Retina (tissue), 1 donor: ENCODE data around the gene RFX1.
"Not testable (repeated sequence)": the region's sequence is repeated elsewhere in the genome, so short reads cannot be mapped to it uniquely, and the experiment has no call there.

Source experiments
- DNase-seq: peaks from one replicate; pipeline ENCODE4 v3.0.0-alpha.2; 2016

RFX1 gene

DNA sequence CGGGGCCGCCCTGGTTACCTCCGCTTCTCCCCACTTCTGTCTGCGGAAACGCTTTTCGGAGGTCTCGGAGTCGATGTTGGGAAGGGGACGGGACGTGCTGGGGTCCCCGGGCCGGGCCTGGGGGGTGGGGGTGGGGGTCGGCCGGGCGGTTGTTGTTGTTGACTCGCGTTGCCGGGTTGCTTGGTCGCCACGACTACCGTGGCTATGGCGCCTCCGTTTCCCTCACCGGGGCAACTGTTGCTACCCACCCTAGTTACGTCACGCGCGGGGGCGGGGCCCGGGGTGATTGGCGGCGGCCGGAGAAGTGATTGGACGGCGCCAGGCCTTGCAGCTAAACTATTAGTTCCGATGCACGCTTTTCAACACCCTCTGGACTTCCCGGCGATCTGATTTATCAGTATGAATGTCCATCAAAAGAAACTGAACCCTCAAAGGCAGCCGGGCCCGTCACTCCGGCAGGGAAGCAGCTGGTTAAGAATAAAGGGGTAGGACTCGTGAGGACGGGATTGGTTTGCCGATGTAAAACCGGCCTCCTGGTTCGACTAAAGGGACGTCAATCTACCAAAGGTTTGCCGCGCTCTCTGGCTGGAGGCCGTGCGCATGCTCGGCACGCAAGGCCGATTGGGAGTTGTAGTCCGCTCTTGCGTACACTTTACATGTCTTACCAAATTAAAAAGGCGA lies at the start of gene RFX1:
Gene RFX1 (minus strand): TSS at position 236 of the 681 bp plus-strand sequence. CDS start 12,477 bp downstream, outside the sequence.
- DNase-seq, result peak; percentile 99

DNA sequence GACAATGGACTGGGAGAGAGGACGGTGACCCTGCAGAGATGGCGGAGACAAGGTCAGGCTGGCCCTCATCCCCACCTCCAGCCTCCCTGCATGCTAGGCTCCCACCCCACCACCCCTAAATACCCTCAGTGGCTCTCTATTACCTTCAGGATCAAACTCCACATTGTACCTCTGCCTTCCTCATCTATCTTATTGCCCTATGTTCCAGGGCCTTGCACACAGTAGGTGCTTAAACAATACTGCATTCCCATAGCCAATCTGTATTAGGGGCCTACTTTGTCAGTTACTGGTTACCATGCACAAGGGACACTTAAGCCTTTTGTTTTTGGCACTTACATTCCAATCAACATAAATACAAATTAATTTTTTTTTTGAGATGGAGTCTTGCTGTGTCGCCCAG lies 49.3 kb upstream of the RFX1 start:
- DNase-seq, result no peak

DNA sequence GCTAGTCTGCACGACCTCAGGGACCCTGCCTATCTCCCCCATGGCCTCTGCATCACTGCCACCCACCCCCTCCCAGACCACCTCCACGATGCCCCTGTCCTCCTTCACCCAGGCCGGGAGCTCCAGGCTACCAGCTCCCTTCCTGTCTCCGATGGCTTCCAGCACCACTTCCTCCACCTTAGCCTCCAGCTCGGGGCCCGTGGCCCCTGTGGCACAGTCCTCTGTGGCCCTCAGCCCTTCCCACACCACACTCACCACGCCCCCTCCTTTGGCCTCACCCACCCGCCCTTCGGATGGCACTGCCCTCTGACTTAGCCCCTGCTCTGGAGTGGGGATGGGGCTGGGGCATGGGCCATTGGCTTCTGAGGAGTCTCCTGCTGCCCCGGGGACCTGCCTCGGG lies 48.6 kb upstream of the RFX1 start:
- no peak for DNase-seq

DNA sequence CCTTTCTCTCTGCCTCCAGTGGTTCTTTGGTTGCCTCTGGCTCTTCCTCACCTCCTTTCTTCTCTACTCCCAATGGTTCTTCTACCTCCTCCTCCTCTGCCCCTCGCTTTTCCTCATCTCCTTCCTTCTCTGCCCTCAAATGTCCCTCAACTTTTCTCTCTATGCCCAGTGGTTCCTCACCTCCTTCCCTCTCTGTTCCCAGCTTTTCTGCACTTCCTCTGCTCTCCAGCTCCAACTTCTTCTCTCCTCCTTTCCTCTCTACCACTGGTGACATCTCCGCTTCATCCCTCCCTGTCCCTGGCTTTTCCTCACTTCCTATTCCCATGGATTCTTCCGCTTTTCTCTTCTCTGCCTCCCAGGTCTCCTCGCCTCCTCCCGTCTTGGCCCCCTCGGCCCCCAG lies 48.0 kb upstream of the RFX1 start:
- no peak for DNase-seq

DNA sequence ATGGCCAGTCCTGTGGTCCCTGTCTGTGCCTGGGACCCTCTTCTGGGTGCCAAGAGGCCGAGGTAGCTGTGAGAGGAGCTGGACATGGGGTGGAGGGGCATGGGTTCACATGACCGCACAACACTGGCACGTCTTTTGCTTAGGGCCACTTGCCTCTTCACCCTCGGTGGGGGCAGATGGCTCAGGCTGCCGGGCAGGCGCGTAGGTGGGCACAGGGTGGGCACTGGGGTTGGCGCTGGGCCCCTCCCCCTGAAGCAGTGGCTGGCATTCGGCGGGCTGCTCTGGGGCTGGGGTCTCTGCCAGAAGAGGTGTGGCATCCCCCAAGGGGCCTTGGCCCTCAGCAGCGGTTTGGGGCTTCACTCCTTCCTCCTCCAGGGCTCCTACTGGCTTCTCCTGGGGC lies 47.4 kb upstream of the RFX1 start:
- no peak for DNase-seq

DNA sequence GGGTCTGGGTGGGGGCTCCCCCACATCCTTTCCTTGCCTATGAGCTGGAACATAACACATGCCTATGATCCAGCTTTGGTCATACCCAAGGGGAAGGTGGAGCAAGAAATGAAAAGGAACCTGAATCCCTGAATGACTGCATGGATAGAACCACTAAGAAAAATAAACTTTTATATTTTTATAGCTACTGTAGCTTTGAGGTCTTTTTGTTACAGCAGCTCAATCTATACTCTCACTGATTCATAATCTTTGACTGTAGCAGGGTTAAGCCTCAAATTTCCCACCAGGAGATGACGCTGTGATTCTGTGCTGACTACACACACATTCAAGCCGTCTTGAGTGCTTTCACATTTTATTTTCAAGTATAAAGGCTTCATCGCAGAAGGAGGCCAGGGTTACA lies 46.9 kb upstream of the RFX1 start:
- DNase-seq, result no peak

DNA sequence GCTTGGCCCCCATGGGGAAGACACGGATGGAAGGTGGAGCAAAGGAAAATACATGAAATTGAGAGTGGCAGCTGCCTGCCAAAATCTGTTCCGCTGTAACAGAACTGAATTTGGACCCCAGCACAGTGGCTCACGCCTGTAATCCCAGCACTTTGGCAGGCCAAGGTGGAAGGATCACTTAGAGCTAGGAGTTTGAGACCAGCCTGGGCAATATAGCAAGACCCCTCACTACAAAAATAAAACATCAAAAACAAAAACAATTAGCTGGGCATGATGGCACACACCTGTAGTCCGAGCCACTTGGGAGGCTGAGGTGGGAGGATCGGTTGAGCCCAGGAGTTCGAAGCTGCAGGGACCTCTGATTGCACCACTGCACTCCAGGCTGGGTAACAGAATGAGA lies 46.4 kb upstream of the RFX1 start:
- DNase-seq, result no peak

DNA sequence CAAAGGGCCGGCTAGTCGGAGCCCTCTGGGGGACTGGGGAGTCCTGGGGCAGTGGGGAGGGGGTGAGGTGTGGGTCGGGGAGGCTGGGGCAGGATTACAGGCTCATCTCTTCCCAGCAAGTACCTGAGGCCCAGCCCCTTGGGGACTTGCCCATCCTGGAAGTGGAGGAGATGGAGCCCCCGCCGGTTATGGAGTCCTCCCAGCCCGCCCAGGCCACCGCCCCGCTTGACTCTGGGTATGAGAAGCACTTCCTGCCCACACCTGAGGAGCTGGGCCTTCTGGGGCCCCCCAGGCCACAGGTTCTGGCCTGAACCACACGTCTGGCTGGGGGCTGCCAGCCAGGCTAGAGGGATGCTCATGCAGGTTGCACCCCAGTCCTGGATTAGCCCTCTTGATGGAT lies 45.9 kb upstream of the RFX1 start:
- DNase-seq, result no peak

DNA sequence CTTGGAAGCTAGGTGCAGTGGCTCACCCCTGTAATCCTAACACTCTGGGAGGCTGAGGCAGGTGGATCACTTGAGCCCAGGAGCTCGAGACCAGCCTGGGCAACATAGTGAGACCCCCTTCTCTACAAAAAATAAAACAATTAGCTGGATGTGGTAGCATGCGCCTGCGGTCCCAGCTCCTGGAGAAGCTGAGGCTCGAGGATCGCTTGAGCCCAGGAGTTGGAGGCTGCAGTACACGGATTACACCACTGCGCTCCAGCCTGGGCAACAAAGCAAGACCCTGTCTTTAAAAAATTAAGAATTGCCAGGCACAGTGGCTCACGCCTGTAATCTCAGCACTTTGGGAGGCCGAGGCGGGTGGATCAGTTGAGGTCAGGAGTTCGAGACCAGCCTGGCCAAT lies 44.8 kb upstream of the RFX1 start:
- not testable (repeated sequence) for DNase-seq

DNA sequence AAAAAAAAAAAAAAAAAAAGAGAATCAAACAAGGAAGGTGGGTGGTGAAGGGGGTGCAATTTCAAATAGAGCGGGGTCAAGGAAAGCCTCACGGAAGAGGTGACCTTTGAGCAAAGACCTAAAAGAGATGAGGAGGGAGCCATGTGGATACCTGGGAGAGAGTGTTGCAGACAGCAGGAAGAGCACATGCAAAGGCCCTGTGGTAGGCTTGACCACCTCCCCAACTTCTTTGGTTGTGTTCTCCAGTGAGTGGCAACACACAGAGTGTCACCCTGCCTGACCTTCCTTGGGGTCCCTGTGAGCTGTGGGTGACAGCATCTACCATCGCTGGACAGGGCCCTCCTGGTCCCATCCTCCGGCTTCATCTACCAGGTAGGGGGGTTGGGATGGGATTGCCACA lies 44.4 kb upstream of the RFX1 start:
- DNase-seq, result no peak

DNA sequence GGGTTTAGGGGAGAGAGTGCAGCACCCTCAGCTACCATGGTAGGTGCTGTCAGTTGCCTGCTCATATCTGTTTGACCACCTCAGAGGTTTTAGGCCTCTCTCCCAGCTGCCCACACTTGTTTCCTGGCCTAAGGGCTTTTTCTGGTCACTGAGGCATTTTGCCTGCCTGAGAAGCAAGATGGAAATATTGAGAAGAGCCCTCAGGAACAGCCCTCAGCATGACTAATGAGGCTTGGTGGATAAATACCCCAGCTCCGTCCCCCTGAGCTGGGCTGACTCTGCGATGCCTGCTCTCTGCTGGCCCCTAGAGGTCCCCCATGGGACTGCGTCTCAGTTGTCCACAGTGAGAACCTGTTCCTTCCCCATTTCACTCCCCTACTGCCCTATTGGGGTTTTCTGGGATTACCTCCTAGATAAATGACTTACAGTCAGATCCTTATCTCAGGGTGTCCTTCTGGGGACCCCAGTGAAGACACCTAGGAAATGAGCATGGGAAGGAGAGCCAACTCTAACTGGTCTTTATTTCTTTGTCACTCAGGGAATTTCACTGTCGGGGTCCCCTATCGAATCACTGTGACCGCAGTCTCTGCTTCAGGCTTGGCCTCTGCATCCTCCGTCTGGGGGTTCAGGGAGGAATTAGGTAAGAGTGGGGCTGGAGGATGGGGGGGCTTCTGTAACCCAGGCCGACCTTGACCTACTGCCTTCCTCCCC lies 42.5 kb upstream of the RFX1 start:
- no peak for DNase-seq

DNA sequence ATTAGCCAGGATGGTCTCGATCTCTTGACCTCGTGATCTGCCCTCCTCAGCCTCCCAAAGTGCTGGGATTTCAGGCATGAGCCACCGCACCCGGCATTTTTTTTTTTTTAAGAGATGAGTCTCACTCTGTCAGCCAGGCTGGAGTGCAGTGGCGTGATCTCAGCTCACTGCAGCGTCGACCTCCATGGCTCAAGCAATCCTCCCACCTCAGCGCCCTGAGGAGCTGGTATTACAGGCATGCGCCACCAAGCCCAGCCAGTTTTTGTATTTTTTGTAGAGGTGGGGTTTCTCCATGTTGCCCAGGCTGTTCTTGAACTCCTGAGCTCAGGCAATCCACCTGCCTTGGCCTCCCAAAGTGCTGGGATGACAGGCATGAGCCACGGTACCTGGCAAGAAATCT lies 41.7 kb upstream of the RFX1 start:
- DNase-seq, result not testable (repeated sequence)

DNA sequence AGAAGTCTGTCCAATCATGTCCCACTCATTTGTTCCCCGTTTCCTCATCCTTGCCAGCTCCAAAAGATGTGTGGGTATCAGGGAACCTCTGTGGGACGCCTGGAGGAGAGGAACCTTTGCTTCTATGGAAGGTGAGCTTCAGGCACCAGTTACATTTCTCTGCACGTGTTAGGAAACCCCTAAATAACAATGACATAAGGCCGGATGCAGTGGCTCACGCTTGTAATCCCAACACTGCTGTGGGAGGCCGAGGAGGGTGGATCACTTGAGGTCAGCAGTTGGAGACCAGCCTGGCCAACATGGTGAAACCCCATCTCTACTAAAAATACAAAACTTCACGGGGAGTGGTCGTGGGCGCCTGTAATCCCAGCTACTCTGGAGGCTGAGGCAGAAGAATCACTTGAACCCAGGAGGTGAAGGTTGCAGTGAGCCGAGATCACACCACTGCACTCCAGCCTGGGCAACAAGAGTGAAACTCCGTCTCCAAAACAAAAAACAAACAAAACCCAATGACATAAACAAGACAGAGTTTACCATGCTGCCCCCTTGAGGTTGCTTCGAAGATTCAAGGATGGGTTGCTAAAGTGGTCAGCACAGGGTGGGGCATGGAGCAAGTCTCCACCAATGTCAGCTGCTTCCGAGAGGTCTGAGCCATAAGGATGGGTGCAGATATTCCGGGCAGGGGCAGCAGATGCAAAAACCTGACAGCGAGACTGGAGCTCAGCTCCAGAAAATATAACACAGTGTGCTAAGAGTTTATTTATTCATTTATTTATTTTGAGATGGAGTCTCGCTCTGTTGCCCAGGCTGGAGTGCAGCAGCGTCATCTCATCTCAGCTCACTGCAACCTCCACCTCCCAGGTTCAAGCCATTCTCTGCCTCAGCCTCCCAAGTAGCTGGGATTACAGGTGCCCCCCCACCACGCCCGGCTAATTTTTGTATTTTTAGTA lies 36.8 kb upstream of the RFX1 start:
- peak; percentile 58 for DNase-seq

DNA sequence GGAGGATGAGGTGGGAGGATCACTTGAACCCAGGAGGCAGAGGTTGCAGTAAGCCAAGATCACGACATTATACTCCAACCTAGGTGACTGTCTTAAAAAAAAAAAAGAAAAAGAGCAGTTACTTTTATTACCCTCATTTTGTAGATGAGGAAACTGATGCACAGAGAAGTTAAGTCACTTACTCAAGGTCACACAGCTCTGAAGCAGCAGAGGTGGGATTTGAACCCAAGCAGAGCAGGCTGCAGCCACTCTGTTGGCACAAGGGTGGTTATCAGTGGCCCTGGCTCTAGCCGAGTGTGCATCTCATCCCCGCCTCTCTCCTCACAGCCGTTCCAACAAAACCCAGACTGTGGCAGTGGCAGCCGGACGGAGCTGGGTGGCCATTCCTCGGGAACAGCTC lies 33.1 kb upstream of the RFX1 start:
- no peak for DNase-seq

DNA sequence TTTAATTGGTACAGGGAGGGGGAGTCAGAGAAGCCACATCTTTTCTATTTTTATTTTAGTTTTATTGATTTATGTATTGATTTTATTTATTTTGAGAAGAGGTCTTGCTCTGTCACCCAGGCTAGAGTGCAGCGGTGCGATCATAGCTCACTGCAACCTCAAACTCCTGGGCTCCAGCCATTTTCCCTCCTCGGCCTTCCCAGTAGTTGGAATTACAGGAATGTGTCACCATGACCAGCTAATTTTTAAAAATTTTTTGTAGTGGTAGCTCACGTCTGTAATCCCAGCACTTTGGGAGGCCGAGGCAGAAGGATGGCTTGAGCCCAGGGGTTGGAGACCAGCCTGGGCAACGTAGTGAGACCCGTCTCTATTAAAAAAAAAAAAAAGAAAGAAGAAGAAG lies 29.6 kb upstream of the RFX1 start:
- no peak for DNase-seq

DNA sequence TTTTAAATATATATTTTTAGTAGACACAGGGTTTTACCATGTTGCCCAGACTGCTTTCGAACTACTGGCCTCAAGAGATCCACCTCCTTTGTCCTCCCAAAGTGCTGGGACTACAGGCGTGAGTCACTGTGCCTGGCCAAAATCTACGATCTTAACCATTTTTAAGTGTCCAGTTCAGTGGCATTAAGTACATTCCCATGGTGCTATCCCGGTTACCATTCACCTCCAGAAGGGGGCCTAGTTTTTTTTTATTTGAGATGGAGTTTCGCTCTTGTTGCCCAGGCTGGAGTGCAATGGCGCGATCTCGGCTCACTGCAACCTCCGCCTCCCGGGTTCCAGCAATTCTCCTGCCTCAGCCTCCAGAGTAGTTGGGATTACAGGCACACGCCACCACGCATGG lies 29.0 kb upstream of the RFX1 start:
- not testable (repeated sequence) for DNase-seq

DNA sequence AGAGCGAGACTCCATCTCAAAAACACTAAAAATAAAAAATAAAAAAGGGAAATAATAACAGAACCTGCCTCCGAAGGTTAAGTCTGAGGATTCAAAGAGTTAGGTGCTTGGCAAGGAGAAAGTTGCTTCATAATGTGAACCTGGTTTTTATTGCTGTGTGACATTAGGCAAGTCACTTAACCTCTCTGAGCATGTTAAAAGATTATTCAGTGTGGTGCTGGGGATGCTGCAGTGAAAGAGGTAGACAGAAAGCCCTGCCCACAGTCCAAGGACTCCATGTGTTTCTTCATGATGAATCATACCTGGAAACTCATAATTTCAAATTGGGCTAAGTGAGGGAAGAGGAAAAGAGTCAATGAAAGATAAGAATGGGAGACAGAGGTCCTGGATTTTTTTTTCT lies 27.8 kb upstream of the RFX1 start:
- no peak for DNase-seq

DNA sequence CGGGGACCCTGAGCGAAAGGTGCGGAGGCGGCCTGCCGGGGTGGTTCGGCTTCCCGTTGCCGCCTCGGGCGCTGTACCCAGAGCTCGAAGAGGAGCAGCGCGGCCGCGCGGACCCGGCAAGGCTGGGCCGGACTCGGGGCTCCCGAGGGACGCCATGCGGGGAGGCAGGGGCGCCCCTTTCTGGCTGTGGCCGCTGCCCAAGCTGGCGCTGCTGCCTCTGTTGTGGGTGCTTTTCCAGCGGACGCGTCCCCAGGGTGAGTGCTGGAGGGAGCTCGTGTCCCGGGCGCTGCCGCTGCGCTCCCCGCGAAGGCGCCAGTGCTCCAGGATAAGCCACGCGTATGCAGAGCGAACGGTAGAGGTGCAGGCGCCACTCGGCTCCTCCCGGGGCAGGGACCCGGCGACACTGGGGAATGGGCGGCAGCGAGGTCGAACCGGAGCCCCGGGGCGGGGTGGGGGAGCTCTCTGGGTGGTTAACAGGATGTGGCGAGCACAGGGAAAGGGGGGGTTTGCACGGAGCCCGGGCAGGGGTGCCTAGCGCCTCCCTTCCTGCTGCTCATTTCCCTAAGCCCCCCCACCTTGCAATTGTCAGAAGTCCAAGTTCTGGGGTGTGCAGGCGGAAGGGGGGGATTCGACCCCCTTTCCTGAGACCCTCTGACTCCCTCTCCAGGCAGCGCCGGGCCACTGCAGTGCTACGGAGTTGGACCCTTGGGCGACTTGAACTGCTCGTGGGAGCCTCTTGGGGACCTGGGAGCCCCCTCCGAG lies 25.8 kb upstream of the RFX1 start, which contains the start of gene IL27RA:
Gene IL27RA (plus strand): TSS at position 44 of the 762 bp plus-strand sequence. CDS start 111 bp downstream, at position 155.
- peak; percentile 83 for DNase-seq

DNA sequence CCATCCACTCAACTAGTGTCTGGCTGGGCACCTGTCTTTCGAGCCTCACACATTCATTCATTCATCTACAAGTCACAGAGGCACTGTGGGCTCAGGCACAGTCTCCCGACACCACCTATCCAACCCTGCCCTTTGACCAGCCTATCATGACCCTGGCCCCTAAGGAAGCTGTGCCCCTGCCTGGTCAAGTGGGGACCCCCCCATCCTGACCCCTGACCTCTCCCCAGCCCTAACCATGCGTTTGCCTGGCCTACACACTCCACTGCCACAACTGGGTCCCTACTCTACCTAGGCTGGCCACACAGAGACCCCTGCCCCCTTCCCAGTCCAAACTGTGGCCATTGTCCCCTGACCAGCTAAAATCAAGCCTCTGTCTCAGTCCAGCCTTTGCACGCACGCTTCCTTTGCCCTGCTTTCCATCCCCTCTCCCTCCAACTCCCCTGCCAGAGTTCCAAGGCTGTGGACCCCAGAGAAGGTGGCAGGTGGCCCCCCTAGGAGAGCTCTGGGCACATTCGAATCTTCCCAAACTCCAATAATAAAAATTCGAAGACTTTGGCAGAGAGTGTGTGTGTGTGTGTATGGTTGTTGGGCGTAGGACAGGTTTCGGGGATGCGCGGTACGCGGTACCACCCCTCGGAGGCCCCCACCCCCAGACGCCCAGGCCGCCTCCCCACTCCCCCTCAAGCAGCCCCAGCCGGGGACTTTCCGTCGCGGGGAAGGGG lies 25.0 kb upstream of the RFX1 start:
- no peak for DNase-seq

DNA sequence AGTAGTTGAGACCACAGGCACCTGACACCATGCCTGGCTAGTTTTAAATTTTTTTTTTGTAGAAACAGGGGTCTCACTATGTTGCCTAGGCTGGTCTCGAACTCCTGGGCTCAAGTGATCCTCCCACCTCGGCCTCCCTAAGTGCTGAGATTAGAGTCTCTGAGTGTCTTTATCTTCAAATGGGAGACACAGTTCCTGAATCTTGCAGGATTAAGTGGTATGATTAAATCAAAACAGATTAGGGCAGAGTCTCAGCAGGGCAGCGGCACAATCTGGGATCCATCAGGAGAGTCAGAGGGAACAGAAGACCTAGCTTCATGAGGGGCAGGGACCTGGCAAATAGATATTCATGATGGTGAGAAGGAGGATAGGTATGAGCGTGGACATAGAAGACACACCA lies 22.8 kb upstream of the RFX1 start:
- DNase-seq, result no peak

DNA sequence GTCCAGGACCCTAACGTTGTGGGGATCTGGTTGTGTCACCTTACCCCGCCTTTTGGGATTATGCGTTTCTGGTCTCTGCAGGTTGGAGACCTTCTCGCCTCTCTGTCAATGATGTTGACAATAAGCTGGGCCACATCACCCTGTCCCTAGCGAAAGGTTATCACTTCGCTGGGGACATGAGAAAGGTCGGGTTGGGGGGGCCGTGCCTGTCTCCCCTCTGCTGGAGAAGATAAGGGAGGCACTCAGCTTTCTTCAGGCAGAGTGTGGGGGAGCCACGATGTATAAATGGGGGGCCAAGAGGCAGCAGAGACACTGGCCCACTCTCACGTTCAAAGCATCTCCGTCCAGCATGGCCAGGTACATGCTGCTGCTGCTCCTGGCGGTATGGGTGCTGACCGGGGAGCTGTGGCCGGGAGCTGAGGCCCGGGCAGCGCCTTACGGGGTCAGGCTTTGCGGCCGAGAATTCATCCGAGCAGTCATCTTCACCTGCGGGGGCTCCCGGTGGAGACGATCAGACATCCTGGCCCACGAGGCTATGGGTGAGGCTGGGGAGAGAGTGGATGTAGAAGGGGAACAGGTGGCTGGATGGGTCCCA lies 21.8 kb upstream of the RFX1 start, which contains the start of gene RLN3:
Gene RLN3 (plus strand): TSS at position 293 of the 595 bp plus-strand sequence. CDS start 57 bp downstream, at position 350.
- no peak for DNase-seq
